ENCODE data around the gene CEP95.

CEP95 gene

DNA sequence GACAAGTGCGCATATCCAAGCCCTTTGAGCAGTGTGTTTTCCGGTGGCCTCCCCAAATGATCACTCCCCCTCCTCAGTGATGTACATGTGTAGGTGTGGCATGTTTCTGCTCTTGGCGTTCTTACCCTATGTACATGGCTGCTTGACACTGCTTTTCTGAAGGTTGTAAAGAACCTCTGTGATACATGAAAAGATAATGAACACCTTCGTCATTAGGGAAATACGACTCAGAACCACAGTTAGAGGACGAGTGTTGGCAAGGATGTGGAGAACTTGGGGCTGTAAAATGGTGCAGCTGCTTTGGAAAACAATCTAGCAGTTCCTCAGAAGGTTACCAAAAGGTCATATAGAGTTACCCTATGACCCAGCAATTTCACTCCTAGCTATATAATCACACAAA, 28.6 kb downstream of the CEP95 start:
- no peak for TF ChIP-seq JUND (IDR thresholded peaks at IDR 0.05; ENCODE audit: low read depth)
- in situ Hi-C loops (cut with HindIII; ENCODE audit: low pct_unique_long_range_greater_than_20kb, low sequenced_read_pairs), result no loop called here
- no peak for DNase-seq (ENCODE audit: low read depth in 1 of 2, low spot score in 1 of 2)

DNA sequence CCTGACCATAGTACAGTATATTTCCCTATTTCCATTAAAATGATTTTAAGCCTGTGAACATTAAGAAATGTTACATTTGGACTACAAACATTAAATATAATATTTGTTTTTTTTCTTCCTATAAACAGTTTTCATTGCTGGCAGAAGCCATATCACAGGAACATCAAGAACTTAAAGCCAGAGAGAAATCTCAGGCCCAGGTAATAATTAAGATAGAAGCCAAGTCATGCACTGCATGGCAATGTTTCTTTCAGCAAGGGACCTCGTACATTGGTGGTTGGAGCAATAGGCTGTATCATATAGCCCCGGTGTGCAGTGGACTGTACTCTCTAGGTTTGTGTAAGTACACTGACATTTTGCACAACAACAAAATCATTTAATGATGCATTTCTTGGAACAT, 30.1 kb downstream of the CEP95 start:
- DNase-seq (ENCODE audit: low read depth in 1 of 2, low spot score in 1 of 2), result no peak
- TF ChIP-seq JUND (IDR thresholded peaks at IDR 0.05; ENCODE audit: low read depth), result no peak
- in situ Hi-C loops (cut with HindIII; ENCODE audit: low pct_unique_long_range_greater_than_20kb, low sequenced_read_pairs), result no loop called here

DNA sequence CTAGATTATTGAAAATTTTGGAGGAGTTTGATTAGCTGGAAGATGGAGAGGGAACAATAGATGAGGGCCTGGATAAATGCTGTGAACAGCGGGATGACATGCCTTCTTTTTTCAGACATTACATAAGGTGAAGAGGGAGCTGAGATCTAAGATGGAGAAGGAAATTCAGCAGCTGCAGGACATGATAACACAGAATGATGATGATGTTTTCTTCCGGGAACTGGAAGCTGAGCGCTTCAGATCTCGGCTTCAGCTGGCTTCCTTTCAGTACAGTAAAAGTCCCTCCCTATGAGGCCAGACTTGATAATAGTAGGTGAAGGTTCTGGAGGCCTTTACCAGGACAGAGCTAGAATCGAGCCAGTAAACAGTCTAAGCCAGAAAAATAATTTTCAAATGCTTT, 30.7 kb downstream of the CEP95 start:
- no peak for DNase-seq (ENCODE audit: low read depth in 1 of 2, low spot score in 1 of 2)
- in situ Hi-C loops (cut with HindIII; ENCODE audit: low pct_unique_long_range_greater_than_20kb, low sequenced_read_pairs), result no loop called here
- TF ChIP-seq JUND (IDR thresholded peaks at IDR 0.05; ENCODE audit: low read depth), result no peak

DNA sequence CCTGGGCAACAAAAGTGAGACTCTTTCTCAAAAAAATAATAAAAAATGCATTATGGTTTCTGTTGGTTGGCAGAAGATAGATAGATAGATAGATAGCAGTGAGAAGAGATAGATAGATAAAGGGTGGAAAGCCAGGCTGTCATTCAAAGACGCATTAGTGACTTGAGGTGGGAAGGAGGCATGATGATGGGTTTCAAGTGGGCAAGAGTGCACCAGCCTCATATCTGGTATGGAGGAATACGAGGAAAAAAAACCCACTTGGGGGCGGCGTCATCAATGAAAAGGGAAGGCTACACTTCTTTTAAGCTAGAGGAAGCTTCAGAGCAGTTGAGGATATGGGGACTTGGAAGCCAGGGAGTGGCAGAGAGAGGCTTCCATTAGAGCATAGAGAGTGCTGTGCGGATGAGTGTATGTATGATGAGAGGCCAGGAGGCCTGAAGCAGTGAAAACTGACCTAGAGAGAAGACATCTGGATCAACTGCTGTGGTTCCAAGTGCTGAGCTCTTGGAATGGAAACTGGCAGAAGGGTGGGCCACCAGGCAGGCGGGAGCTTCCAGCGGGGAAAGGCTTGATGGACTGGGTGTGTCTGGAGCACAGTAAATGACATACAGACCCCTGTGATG, 31.8 kb downstream of the CEP95 start:
- in situ Hi-C loops (cut with HindIII; ENCODE audit: low pct_unique_long_range_greater_than_20kb, low sequenced_read_pairs), result no loop called here
- no peak for DNase-seq (ENCODE audit: low read depth in 1 of 2, low spot score in 1 of 2)
- TF ChIP-seq JUND (IDR thresholded peaks at IDR 0.05; ENCODE audit: low read depth), result no peak

DNA sequence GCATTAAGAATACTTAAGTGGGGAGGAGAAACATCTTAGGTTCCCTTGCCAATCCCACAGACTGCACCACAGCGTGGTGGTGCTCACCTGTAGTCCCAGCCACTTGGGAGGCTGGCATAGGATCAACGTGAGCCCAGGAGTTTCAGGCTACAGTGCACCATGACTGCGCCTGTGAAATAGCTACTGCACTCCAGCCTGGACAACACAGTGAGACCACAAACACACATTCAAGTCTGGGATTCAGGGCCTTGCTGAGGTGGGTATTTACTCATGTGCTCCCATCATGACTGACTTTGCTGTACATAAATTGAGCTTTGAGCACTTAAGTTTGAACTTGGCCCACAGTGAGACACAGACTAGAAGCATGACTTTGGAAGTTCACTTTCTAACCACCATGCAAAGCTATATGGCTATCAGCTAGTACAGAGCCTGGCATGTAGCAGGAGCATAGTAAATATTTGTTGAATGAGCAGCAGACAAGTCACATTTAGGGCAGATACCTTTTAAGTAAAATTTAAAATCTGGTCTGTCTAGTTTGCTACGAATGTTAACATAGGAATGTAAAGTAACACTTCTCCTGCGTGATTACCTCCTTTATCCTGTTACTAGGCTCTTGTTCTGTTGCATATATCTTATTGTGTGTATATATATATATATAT, 33.5 kb downstream of the CEP95 start:
- TF ChIP-seq JUND (IDR thresholded peaks at IDR 0.05; ENCODE audit: low read depth), result no peak
- in situ Hi-C loops (cut with HindIII; ENCODE audit: low pct_unique_long_range_greater_than_20kb, low sequenced_read_pairs), result no loop called here
- peak; percentile 15 to 50 for DNase-seq (ENCODE audit: low read depth in 1 of 2, low spot score in 1 of 2)

DNA sequence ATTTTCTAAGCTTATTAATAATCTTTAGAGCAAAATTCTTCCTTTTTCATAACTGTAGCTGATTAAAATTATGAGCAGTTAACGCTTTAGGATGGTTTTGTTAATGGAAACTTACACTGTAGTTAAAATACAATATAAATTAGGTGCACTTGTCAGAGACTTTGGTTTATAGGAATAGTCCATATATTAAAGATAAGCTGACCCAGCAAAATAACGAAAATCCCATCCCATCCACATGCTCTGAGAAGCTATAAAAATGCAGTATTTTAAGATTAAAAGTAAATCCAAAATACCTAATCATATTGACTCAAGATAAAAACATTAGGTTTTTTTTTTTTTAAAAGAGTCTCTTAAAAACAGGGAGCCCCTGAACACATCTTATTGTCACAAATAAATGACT, 38.0 kb downstream of the CEP95 start:
- DNase-seq (ENCODE audit: low read depth in 1 of 2, low spot score in 1 of 2), result no peak
- in situ Hi-C loops (cut with HindIII; ENCODE audit: low pct_unique_long_range_greater_than_20kb, low sequenced_read_pairs), result no loop called here
- no peak for TF ChIP-seq JUND (IDR thresholded peaks at IDR 0.05; ENCODE audit: low read depth)

DNA sequence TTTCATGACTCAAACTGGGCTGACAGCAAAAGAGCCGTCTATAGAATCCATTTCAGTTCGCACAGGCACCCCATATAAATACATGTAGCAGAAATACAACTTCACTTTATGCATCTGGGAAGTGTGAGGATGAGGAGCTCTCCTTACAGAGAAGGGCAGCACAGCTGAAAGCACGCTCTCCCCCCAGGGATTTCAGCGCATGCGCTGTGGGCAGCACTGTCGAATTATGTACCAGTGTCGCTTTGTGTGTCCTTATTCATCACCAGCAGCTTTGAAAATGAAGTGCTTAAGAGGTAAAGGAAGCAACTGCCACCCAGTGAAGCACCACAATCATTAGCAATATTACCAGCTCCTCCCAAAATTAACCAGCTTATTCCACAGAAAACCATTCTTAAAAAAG, 39.9 kb downstream of the CEP95 start:
- in situ Hi-C loops (cut with HindIII; ENCODE audit: low pct_unique_long_range_greater_than_20kb, low sequenced_read_pairs), result no loop called here
- no peak for TF ChIP-seq JUND (IDR thresholded peaks at IDR 0.05; ENCODE audit: low read depth)
- no peak for DNase-seq (ENCODE audit: low read depth in 1 of 2, low spot score in 1 of 2)

DNA sequence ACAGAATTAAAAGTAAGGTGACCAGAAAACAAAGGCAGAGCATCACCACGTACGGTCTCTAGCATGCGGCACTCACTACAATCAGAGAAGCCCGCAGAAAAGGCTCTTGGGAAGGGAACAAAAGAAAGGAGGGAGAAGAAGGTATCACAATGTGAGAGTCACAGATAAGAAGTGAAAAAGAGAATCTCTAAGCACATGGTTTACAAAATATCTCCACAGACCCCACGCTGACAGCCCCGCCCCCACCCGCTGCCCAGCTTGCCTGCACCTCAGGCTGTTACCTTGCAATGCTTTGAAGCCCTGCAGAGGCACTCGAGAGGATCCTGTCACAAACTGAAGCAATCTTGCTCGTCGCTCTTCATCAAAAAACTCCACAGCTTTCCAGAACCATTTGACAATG, 40.5 kb downstream of the CEP95 start:
- no peak for DNase-seq (ENCODE audit: low read depth in 1 of 2, low spot score in 1 of 2)
- no peak for TF ChIP-seq JUND (IDR thresholded peaks at IDR 0.05; ENCODE audit: low read depth)
- in situ Hi-C loops (cut with HindIII; ENCODE audit: low pct_unique_long_range_greater_than_20kb, low sequenced_read_pairs), result no loop called here

DNA sequence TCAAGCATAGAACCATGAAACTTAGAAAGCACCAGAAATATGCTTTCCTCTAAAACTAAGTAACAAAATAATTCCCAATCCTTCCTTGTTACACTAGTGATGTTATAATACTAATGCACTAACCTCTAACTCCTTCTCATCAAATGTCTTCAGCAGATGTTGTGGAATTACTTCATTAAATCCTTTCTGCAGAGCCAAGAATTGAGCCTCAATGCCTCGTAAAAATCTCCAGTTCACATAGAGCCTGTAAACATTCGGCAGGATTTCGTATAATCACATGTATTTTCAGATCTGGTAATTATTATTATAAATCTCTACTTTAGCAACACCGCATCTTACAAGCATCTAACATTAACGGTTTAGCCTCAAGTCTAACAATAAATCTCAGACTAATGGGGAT, 44.7 kb downstream of the CEP95 start:
- in situ Hi-C loops (cut with HindIII; ENCODE audit: low pct_unique_long_range_greater_than_20kb, low sequenced_read_pairs), result no loop called here
- no peak for TF ChIP-seq JUND (IDR thresholded peaks at IDR 0.05; ENCODE audit: low read depth)
- DNase-seq (ENCODE audit: low read depth in 1 of 2, low spot score in 1 of 2), result no peak

DNA sequence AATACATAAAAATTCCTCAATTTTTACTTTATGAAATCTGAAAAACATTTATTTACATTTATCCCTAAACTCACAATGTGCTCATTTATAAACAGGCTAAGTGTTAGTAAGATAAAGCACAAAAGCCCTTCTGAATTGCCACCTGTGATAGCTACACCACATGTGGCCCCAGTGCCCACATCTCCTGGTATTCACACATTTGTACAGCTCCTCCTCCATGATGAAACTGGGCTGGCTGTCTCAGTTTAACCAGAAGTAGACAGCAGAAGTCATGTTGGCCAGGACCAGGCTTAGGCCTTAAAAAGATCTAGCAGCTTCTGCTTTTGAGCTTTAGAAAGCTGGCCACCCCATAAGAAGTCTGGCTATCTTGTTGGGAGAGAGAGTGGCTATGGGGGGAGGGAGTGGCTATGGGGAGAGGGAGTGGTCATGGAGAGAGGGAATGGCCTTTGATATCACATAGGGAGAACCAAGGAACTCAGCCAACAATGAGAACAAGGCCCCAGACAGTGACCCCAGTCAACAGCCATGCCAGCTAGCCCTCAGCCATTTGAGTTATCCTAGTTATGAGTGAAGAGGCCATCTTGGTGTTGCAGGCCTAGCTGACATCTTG, 47.4 kb downstream of the CEP95 start:
- no peak for DNase-seq (ENCODE audit: low read depth in 1 of 2, low spot score in 1 of 2)
- in situ Hi-C loops (cut with HindIII; ENCODE audit: low pct_unique_long_range_greater_than_20kb, low sequenced_read_pairs), result no loop called here
- TF ChIP-seq JUND (IDR thresholded peaks at IDR 0.05; ENCODE audit: low read depth), result no peak

DNA sequence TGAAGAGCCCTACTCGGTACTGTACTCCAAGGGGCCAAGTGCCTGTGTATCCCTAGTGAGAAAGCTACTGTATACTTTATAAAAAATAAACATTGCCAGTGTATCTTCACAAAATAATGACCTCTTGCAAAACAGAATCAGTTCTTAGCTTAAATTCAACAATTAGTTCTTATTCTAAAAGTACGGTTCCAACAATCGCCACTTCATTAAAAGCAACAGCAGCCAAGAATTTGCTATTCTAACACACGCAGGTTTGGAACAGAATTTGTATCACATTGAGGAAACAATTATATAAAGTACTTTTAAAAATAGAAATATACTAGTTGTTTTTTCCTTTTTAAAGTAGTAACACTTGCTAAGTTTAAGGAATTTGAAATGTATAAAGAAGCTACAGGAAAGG, 48.5 kb downstream of the CEP95 start:
- DNase-seq (ENCODE audit: low read depth in 1 of 2, low spot score in 1 of 2), result no peak
- in situ Hi-C loops (cut with HindIII; ENCODE audit: low pct_unique_long_range_greater_than_20kb, low sequenced_read_pairs), result no loop called here
- no peak for TF ChIP-seq JUND (IDR thresholded peaks at IDR 0.05; ENCODE audit: low read depth)

DNA sequence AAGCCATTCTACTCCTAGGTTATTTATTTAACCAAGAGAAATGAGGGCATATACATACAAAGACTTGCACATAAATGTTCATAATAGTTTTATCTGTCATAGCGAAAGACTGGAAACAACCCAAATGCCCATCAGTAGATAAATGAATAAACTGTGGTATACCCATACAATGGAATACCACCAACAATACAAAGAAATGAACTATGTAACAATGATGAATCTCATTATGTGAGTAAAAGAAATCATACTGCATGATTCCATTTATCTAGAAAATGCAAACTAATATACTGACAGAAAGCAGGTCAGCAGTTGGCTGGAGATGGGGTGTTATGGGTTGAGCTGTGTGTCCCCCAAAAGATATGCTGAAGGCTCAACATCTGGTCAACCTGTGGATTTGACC, 57.3 kb downstream of the CEP95 start:
- in situ Hi-C loops (cut with HindIII; ENCODE audit: low pct_unique_long_range_greater_than_20kb, low sequenced_read_pairs), result no loop called here
- no peak for TF ChIP-seq JUND (IDR thresholded peaks at IDR 0.05; ENCODE audit: low read depth)
- no peak for DNase-seq (ENCODE audit: low read depth in 1 of 2, low spot score in 1 of 2)

DNA sequence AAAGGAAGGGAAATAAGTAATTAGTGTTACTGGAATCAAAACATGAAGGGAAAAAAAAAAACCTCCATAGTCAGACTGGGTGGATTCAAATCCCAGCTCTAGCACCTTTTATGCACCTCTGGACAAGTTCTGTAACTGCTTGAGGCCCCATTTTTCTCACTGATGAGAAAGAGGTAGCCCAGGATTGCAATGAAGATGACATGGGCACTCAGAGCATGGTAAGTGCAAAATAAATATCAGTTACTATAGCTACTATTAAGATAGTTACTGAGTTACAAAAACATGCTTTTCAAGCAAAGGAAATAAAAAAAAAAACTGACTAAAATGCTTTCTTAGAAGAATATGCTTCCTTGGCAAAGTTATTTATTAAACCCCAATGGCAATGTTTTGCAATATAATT, 58.8 kb downstream of the CEP95 start:
- TF ChIP-seq JUND (IDR thresholded peaks at IDR 0.05; ENCODE audit: low read depth), result no peak
- DNase-seq (ENCODE audit: low read depth in 1 of 2, low spot score in 1 of 2), result no peak
- in situ Hi-C loops (cut with HindIII; ENCODE audit: low pct_unique_long_range_greater_than_20kb, low sequenced_read_pairs), result no loop called here

Measured in T47D (cell line).